ENCODE data around the gene RUBCN.

Gene RUBCN

DNA sequence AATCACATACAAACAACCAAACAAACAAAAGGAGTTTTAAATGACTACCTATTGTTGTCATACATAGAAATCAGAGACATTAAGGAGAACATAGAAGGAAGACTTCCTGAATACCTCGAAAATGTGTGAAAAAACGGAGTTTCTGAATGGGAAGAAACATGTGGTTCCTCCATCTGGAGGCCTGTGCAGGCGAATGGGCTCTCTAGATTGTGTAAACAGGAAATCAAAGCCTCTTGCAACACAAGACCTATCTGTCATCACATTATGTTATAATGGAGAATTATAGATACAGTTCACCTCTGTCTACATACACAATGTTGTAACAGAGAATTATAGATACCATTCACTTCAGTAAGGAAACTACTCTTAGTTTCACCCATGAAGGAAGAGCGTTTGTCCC lies 44.1 kb downstream of the RUBCN start:
- TF ChIP-seq, protein P1, sequence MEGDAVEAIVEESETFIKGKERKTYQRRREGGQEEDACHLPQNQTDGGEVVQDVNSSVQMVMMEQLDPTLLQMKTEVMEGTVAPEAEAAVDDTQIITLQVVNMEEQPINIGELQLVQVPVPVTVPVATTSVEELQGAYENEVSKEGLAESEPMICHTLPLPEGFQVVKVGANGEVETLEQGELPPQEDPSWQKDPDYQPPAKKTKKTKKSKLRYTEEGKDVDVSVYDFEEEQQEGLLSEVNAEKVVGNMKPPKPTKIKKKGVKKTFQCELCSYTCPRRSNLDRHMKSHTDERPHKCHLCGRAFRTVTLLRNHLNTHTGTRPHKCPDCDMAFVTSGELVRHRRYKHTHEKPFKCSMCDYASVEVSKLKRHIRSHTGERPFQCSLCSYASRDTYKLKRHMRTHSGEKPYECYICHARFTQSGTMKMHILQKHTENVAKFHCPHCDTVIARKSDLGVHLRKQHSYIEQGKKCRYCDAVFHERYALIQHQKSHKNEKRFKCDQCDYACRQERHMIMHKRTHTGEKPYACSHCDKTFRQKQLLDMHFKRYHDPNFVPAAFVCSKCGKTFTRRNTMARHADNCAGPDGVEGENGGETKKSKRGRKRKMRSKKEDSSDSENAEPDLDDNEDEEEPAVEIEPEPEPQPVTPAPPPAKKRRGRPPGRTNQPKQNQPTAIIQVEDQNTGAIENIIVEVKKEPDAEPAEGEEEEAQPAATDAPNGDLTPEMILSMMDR (IDR thresholded peaks at IDR 0.05; ENCODE audit: low read depth, low read length, missing control alignments): no peak
- peaks cover 23% of the 10 kb centered on the region for H3K36me3 ChIP-seq (replicated peaks)
- in situ Hi-C loops (cut with HindIII; ENCODE audit: low pct_ligation_motif_present, low sequenced_read_pairs): no loop called here

GRCh38 chr3:197690754-197691153 lies 46.0 kb downstream of the RUBCN start:
- TF ChIP-seq, protein P1 (IDR thresholded peaks at IDR 0.05; ENCODE audit: low read depth, low read length, missing control alignments): no peak
- DNase-seq: no peak
- in situ Hi-C loops (cut with HindIII; ENCODE audit: low pct_ligation_motif_present, low sequenced_read_pairs): no loop called here
- Histone ChIP-seq H3K27ac (no peak overlapping the region), H3K27me3 (replicated peaks) (no peaks in the 10 kb centered on the region), H3K36me3 (replicated peaks) (peaks cover 20% of the 10 kb centered on the region), H3K4me3 (ENCODE audit: low read depth, low read length) (no peak overlapping the region)

More for the DNA sequence above, 44.1 kb downstream of the RUBCN start:
- H3K4me3 ChIP-seq (ENCODE audit: low read depth, low read length): no peak overlapping the region
- DNase-seq: no peak
- H3K27ac ChIP-seq: no peak overlapping the region
- no peaks in the 10 kb centered on the region for H3K27me3 ChIP-seq (replicated peaks)

GRCh38 chr3:197687570-197687969 lies 49.1 kb downstream of the RUBCN start:
- DNase-seq: no peak
- Histone ChIP-seq H3K4me3 (ENCODE audit: low read depth, low read length) (no peak overlapping the region), H3K36me3 (replicated peaks) (peaks cover 15% of the 10 kb centered on the region), H3K27me3 (replicated peaks) (no peaks in the 10 kb centered on the region), H3K27ac (no peak overlapping the region)
- TF ChIP-seq, protein P1 (IDR thresholded peaks at IDR 0.05; ENCODE audit: low read depth, low read length, missing control alignments): no peak
- in situ Hi-C loops (cut with HindIII; ENCODE audit: low pct_ligation_motif_present, low sequenced_read_pairs): no loop called here

GRCh38 chr3:197686899-197687298 lies 49.8 kb downstream of the RUBCN start:
- TF ChIP-seq, protein P1 (IDR thresholded peaks at IDR 0.05; ENCODE audit: low read depth, low read length, missing control alignments): no peak
- H3K4me3 ChIP-seq (ENCODE audit: low read depth, low read length): no peak overlapping the region

GRCh38 chr3:197685546-197685945 lies 51.2 kb downstream of the RUBCN start:
- H3K27ac ChIP-seq: no peak overlapping the region
- DNase-seq: no peak
- no peaks in the 10 kb centered on the region for H3K27me3 ChIP-seq (replicated peaks)
- H3K4me3 ChIP-seq (ENCODE audit: low read depth, low read length): no peak overlapping the region
- TF ChIP-seq, protein P1 (IDR thresholded peaks at IDR 0.05; ENCODE audit: low read depth, low read length, missing control alignments): no peak
- peaks cover 20% of the 10 kb centered on the region for H3K36me3 ChIP-seq (replicated peaks)
- in situ Hi-C loops (cut with HindIII; ENCODE audit: low pct_ligation_motif_present, low sequenced_read_pairs): no loop called here

More at GRCh38 chr3:197686899-197687298, 49.8 kb downstream of the RUBCN start:
- no peak for DNase-seq
- in situ Hi-C loops (cut with HindIII; ENCODE audit: low pct_ligation_motif_present, low sequenced_read_pairs): no loop called here
- H3K36me3 ChIP-seq (replicated peaks): peaks cover 15% of the 10 kb centered on the region
- H3K27ac ChIP-seq: no peak overlapping the region
- no peaks in the 10 kb centered on the region for H3K27me3 ChIP-seq (replicated peaks)

DNA sequence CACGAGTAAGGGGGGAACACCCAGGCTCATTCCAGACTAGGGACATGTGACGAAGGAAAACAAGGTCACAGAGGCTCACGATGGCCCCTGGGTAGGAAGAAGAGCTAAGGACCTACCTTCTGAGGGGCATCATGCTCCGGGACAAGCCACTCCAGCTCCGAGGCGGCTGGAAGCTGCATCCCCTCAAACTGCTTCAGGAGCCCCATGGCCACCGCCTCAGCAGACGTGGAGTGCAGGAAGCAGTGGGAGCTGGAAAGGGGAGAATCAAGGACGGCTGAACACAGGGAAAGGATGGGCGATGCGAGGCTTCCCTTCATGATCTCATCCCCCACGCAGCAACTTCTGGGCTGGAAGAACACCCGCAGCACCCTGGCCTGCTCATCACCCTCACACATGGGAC lies 53.5 kb downstream of the RUBCN start:
- Histone ChIP-seq H3K4me3 (ENCODE audit: low read depth, low read length) (no peak overlapping the region), H3K27me3 (replicated peaks) (no peaks in the 10 kb centered on the region), H3K27ac (no peak overlapping the region), H3K36me3 (replicated peaks) (peaks cover 20% of the 10 kb centered on the region)
- in situ Hi-C loops (cut with HindIII; ENCODE audit: low pct_ligation_motif_present, low sequenced_read_pairs): no loop called here
- DNase-seq: no peak
- TF ChIP-seq, protein P1 (IDR thresholded peaks at IDR 0.05; ENCODE audit: low read depth, low read length, missing control alignments): no peak

Measured in brain microvascular endothelial cell (primary cell).